GM12891 (cell line): ENCODE data around the gene ELK3.

ENCODE experiments used
- DNase-seq: peaks from one replicate; pipeline ENCODE4 v3.0.0; 2011; ENCODE audit warnings: low spot score; ENCODE audit not compliant: insufficient read length
- FAIRE-seq: peaks from 2 replicates; lab custom pipeline; 2011; peaks lifted over from hg19 to GRCh38; lab: Jason Lieb, UNC
- PAX5 ChIP-seq: IDR thresholded peaks from 2 replicates; pipeline ENCODE4 v1.6.1; 2011; ENCODE audit warnings: low read length, moderate library complexity, mild to moderate bottlenecking; ENCODE audit not compliant: insufficient read depth, severe bottlenecking
- POLR2A ChIP-seq: IDR thresholded peaks from 2 replicates; pipeline ENCODE4 v1.6.1; 2011; ENCODE audit warnings: low read depth, low read length, control low read depth
- POLR2AphosphoS5 ChIP-seq: IDR thresholded peaks from 2 replicates; pipeline ENCODE4 v1.6.1; 2011; ENCODE audit warnings: low read depth, low read length, control low read depth
- POU2F2 ChIP-seq: IDR thresholded peaks from 2 replicates; pipeline ENCODE4 v1.6.1; 2011; ENCODE audit warnings: low read depth, mild to moderate bottlenecking, control low read depth, low read length, moderate library complexity
- SPI1 ChIP-seq: IDR thresholded peaks from 2 replicates; pipeline ENCODE4 v1.6.1; 2011; ENCODE audit warnings: low read depth, low read length, control low read depth
- TAF1 ChIP-seq: IDR thresholded peaks from 2 replicates; pipeline ENCODE4 v1.6.1; 2011; ENCODE audit warnings: low read depth, low read length, control low read depth

The ELK3 gene

DNA sequence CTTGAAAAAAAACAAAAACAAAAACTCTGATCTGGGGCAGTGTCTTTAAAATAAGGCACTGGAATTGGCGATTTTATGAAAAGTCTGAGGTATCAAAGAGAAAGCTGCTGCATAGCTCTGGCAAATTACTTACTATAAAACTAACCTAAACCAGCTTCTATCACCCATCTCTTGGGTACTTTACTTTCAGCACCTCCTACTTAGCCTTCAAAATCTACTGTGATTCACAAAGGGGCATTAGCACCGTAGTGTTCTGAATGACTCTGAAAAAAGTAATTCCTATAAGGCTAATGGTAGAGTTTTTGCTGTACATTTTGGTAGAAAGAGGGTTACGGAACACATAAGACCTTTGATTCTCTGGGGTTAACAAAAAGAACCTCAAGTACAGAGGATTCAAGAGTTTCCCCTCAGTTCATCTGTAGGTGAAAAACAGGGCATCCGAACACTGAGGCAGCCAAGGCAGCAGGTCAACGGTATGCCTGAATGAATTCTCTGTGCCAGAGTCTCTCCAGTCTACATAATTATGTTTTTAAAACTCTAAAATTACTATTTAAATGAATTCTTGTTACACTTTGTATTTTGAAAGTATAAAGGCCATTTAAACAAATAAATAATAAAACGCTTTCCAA is 101.5 kb downstream of the ELK3 start:
- DNase-seq (no peak), FAIRE-seq (no peak)
- TF ChIP-seq POLR2A (no peak), POLR2AphosphoS5 (no peak), TAF1 (no peak), POU2F2 (no peak), SPI1 (no peak), PAX5 (no peak)

DNA sequence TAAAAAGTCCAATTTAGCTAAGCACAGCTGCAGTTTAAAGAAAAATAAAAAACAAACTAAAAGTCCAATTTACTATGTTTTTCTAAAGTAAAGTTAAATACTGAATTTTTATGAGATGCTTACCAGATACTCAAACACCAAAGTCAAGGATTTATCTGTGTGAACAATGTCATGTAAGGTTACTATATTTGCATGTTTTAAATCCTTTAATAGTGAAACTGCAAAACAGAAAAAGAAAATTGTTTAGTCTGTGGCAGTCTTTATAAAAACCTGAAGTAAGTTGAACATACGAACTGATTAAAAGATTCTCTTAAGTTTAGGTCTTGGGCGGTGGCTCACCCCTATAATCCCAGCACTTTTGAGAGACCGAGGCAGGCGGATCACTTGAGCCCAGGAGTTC is 103.3 kb downstream of the ELK3 start:
- DNase-seq: no peak
- TF ChIP-seq POLR2AphosphoS5 (no peak), POU2F2 (no peak), TAF1 (no peak), POLR2A (no peak), SPI1 (no peak), PAX5 (no peak)
- no peak for FAIRE-seq

DNA sequence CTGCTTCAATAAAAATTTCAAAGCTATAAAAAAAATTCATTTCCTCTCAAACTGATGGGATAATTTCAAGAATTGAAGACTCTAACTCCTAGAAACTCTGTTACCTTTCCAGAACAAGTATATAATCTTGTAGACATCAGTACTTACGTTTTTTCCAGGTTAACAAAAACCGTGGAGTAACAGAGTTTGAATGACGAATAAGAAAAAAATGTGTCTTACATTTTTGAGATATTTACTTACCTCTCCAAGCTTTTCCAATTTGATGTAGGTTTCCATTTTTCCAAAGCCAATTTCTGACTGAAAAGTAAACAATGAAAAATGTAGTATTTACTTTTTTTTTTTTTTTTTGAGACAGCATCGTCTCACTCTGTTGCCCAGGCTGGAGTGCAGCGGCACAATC is 105.9 kb downstream of the ELK3 start:
- DNase-seq (no peak), FAIRE-seq (no peak)
- TF ChIP-seq POLR2A: no peak
- TF ChIP-seq TAF1: no peak
- no peak for TF ChIP-seq POLR2AphosphoS5
- no peak for TF ChIP-seq SPI1
- TF ChIP-seq PAX5: no peak
- no peak for TF ChIP-seq POU2F2

DNA sequence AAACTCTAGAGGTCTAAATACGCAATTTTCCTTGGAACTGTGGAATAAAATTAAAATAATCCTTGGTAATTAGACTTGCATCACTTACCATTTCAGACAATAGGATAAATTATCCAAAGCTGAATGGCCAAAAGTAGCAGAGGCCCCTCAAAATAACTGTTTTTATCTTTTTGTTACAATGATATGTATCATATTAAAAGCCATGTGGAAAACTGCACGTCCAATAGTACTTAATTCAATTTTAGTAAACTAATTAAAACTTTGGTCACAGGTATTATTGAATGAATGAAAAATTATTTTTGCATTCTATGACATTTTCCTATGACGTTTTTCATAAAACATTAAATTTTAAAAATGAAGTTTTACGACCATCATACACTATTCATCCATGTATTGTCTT is 107.6 kb downstream of the ELK3 start:
- FAIRE-seq (no peak), DNase-seq (no peak)
- TF ChIP-seq TAF1 (no peak), POLR2A (no peak), PAX5 (no peak), POU2F2 (no peak), SPI1 (no peak), POLR2AphosphoS5 (no peak)

DNA sequence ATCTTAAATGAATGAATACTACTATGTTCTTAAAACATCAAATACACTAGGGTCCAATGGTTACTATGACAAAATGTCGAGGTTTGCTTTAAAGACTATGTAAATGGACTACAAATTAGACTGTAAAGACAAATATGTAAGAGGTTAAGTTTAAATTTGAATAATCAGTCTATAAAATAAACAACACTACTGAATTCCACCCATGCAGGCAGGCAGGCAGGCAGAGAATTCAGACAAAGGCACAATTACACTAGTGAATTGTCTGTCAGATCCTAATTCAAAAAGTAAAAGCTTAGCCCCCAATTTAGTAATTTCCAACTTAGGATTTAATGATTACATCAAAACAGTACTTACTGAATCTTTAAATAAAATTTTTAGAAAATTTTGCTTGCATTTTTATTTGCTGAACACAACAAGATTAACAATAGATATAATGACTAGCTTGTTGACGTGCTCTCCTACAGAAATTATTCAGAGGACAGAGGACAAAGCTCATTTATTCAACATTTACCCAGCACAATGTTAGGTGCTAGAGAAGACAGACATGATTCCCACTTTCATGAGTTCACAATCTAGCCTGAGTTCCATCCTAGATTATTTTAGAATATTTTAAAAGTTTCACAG is 108.6 kb downstream of the ELK3 start:
- TF ChIP-seq POU2F2 (no peak), TAF1 (no peak), POLR2A (no peak), POLR2AphosphoS5 (no peak), PAX5 (no peak), SPI1 (no peak)
- FAIRE-seq (no peak), DNase-seq (no peak)

DNA sequence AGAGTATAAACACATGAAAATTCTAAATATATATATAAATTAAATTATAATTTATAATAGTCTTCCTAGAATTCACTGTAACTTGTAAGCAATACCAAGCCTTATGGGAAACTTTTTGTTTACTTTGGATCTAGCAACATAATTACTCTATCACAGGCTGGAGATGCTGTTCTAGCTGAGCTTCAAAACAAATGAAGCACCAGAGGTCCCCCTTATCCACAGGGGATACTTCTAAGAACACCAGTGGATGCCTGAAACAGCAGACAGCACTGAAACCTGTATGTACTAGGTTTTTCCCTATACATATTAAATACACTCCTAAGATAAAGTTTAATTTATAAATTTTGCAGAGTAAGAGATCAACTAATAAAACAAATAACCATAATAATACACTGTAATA is 109.5 kb downstream of the ELK3 start:
- DNase-seq: no peak
- TF ChIP-seq TAF1 (no peak), POLR2A (no peak), SPI1 (no peak), POLR2AphosphoS5 (no peak), POU2F2 (no peak), PAX5 (no peak)
- no peak for FAIRE-seq

DNA sequence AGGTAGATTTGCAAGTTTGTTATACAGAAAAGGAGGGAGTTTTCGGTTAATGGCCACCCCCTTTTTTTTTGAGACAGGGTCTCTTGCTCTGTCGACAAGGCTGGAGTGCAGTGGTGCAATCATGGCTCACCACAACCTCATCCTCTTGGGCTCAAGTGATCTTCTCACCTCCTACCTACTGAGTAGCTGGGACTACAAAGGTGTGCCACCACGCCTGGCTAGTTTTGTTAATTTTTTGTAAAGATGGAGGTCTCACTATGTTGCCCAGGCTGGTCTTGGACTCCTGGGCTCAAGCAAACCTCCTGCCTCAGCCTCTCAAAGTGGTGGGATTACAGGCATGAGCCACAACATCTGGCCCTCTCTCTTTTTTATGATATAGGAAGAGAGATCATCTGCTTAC is 111.5 kb downstream of the ELK3 start:
- FAIRE-seq: no peak
- TF ChIP-seq PAX5: no peak
- no peak for TF ChIP-seq TAF1
- TF ChIP-seq POLR2AphosphoS5: no peak
- TF ChIP-seq POLR2A: no peak
- TF ChIP-seq SPI1: no peak
- no peak for TF ChIP-seq POU2F2

DNA sequence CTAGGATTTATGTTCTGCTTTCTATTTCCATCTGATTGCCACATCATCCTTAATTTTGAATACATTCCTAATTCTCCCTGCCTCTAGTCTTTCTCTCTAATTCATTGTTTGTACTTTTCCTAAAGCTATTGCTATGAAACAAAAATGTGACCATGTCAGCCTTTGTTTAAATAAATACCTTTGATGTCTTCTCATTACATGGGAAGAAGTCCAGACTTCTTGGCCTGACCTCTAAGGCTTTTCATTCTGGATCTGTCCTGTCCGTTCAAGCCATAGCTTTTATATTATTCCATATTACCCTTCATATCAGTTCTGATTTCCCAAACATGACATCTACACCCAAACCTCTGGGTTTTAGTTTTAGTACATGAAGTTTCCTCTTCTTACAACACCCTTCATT is 114.7 kb downstream of the ELK3 start:
- no peak for DNase-seq
- no peak for FAIRE-seq
- TF ChIP-seq TAF1 (no peak), POLR2A (no peak), SPI1 (no peak), POLR2AphosphoS5 (no peak), POU2F2 (no peak), PAX5 (no peak)

More for the DNA sequence above, 111.5 kb downstream of the ELK3 start:
- no peak for DNase-seq

DNA sequence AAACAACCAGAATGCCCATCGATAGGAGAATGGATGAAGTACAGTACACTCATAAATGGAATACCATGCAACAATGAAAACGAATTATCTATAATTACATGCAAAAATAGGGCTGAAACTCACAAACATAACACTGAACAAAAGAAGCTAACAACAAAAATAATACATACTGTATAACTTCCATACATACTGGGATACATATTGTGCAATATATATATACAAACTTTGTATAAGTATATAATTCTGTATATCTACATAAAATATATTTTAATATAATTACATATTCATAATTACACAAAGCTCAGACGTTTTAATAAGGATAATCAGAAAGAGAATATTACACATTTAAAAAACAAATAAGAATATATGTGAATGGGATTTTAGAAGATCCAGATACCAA is 115.9 kb downstream of the ELK3 start:
- TF ChIP-seq POLR2AphosphoS5 (no peak), TAF1 (no peak), POU2F2 (no peak), POLR2A (no peak), PAX5 (no peak), SPI1 (no peak)
- FAIRE-seq (no peak), DNase-seq (no peak)

DNA sequence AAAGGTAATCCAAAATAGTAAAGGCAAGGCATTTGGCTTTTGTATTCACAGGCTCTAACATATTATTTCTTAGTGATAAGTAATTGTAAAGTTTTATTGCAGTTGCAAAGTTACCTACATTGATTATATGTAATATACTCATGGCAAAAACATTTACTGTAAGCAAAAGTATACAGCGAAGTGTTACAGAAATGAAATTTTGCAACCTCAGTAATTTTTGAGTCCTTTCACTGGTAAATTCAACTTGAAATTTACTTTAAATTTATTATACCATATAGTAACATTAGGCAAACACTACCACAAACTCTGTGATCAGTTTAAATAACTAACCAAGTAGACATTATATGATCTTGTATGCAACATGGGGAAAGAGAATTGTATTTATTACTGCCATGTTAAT is 117.0 kb downstream of the ELK3 start:
- DNase-seq (no peak), FAIRE-seq (no peak)
- TF ChIP-seq POLR2AphosphoS5 (no peak), PAX5 (no peak), POLR2A (no peak), TAF1 (no peak), POU2F2 (no peak), SPI1 (no peak)
